A549 (cell line): ENCODE measurements around the gene SOX8. TPM values are rescaled to one million over a fixed set of nuclear protein-coding genes. Genes with fewer than 3 reads are reported as not detected.

Experiments
- ATAC-seq, 2 experiments: fragments of 200-7000 bp in 1 of 2; fragments of >200 bp in 1 of 2; cut with Nextera tagmentation in 1 of 2; cut with Tn5 transposase in 1 of 2; 3 replicates each; pipeline versions ENCODE4 v1.8.0 to v1.9.1; 2018 to 2020; ENCODE audit warnings: mild to moderate bottlenecking in 1 of 2, moderate library complexity in 1 of 2
- CTCF ChIA-PET: fragments of 300-600 bp; sonication (Branson Sonifier 250); formaldehyde crosslinking; extraction: SDS; loops from one replicate; lab custom pipeline; 2021; ENCODE audit warnings: antibody characterized with exemption, inconsistent platforms; lab: Yijun Ruan, JAX
- POLR2A ChIA-PET: fragments of 350-600 bp; formaldehyde crosslinking; extraction: SDS; loops from one replicate; lab custom pipeline; 2021; ENCODE audit warnings: antibody characterized with exemption, inconsistent platforms; lab: Yijun Ruan, JAX
- DNase-seq, 2 experiments: peaks; one replicate each; pipeline versions ENCODE4 v3.0.0 to v3.0.0-alpha.2; 2011 to 2016; ENCODE audit warnings: low read depth in 1 of 2, low spot score in 1 of 2
- FAIRE-seq: peaks from 2 replicates; lab custom pipeline; 2011; peaks lifted over from hg19 to GRCh38; lab: Jason Lieb, UNC
- H3K27ac ChIP-seq, 2 experiments: fragments of >200 bp; sonication (Bioruptor Twin); formaldehyde crosslinking; 3 replicates each; pipeline ENCODE4 v1.5.1; 2016 to 2017
- H3K4me1 ChIP-seq: fragments of >200 bp; sonication (Bioruptor Twin); formaldehyde crosslinking; 3 replicates; pipeline ENCODE4 v1.6.1; 2016
- H3K4me2 ChIP-seq: fragments of >200 bp; sonication (Bioruptor Twin); formaldehyde crosslinking; 3 replicates; pipeline ENCODE4 v1.6.1; 2016
- H3K4me3 ChIP-seq: fragments of >200 bp; sonication (Bioruptor Twin); formaldehyde crosslinking; 3 replicates; pipeline ENCODE4 v1.5.1; 2016
- H3K9me3 ChIP-seq: fragments of >200 bp; sonication (Bioruptor Twin); formaldehyde crosslinking; 3 replicates; pipeline ENCODE4 v1.6.1; 2016
- BHLHE40 ChIP-seq: IDR thresholded peaks from 2 replicates; pipeline ENCODE4 v1.6.1; 2012; ENCODE audit warnings: low read depth, low read length, inconsistent platforms
- FOXS1 ChIP-seq: fragments of 250-450 bp; sonication (Bioruptor Pico); IDR thresholded peaks from 2 replicates; pipeline ENCODE4 v1.5.0; 2020; ENCODE audit warnings: mild to moderate bottlenecking, moderate library complexity
- GATA3 ChIP-seq: IDR thresholded peaks from 2 replicates; pipeline ENCODE4 v1.6.1; 2012; ENCODE audit warnings: borderline replicate concordance
- HDAC2 ChIP-seq: fragments of 200-600 bp; sonication (generic); IDR thresholded peaks from 2 replicates; pipeline ENCODE4 v1.6.1; 2016
- HEYL ChIP-seq: fragments of 250-450 bp; sonication (Bioruptor Pico); IDR thresholded peaks from 2 replicates; pipeline ENCODE4 v1.8.0; 2021; ENCODE audit warnings: mild to moderate bottlenecking, moderate library complexity
- HMGXB4 ChIP-seq: fragments of 250-450 bp; sonication (Bioruptor Pico); IDR thresholded peaks from 2 replicates; pipeline ENCODE4 v1.5.0; 2021; ENCODE audit warnings: mild to moderate bottlenecking, moderate library complexity, borderline replicate concordance
- HOXA7 ChIP-seq: fragments of 250-450 bp; sonication (Bioruptor Pico); IDR thresholded peaks from 2 replicates; pipeline ENCODE4 v1.5.0; 2020; ENCODE audit warnings: mild to moderate bottlenecking, moderate library complexity
- HOXB13 ChIP-seq: fragments of 250-450 bp; sonication (Bioruptor Pico); IDR thresholded peaks from 2 replicates; pipeline ENCODE4 v1.5.0; 2020; ENCODE audit warnings: low read depth, mild to moderate bottlenecking, moderate library complexity
- HOXB5 ChIP-seq: fragments of 250-450 bp; sonication (Bioruptor Pico); IDR thresholded peaks from 2 replicates; pipeline ENCODE4 v1.5.0; 2020; ENCODE audit warnings: mild to moderate bottlenecking, moderate library complexity
- JUNB ChIP-seq: fragments of >200 bp; sonication (Bioruptor Twin); formaldehyde crosslinking; IDR thresholded peaks from 2 replicates; pipeline ENCODE4 v1.6.1; 2016
- MAFK ChIP-seq: fragments of 450-650 bp; IDR thresholded peaks from 2 replicates; pipeline ENCODE4 v1.6.1; 2014; ENCODE audit not compliant: partially characterized antibody
- MYC ChIP-seq: IDR thresholded peaks from 2 replicates; pipeline ENCODE4 v1.6.1; 2012; ENCODE audit warnings: mild to moderate bottlenecking, inconsistent platforms, low read length, improper control_type of control experiment, borderline replicate concordance
- NR3C1 ChIP-seq: fragments of >200 bp; sonication (Bioruptor Twin); formaldehyde crosslinking; IDR thresholded peaks from 3 replicates; pipeline ENCODE4 v1.6.1; 2017
- PHF8 ChIP-seq: fragments of 200-600 bp; sonication (generic); IDR thresholded peaks from 2 replicates; pipeline ENCODE4 v1.6.1; 2016; ENCODE audit warnings: low read depth, mild to moderate bottlenecking, antibody characterized with exemption, moderate library complexity, borderline replicate concordance
- RFX5 ChIP-seq: fragments of 450-650 bp; IDR thresholded peaks from 2 replicates; pipeline ENCODE4 v1.7.1; 2014; ENCODE audit warnings: antibody characterized with exemption, mild to moderate bottlenecking, moderate library complexity
- SMC3 ChIP-seq: fragments of >200 bp; sonication (Bioruptor Twin); formaldehyde crosslinking; IDR thresholded peaks from 3 replicates; pipeline ENCODE4 v1.6.1; 2018; ENCODE audit warnings: inconsistent platforms
- USF2 ChIP-seq: fragments of 450-650 bp; IDR thresholded peaks from 2 replicates; pipeline ENCODE4 v1.6.1; 2014; ENCODE audit warnings: antibody characterized with exemption
- ZSCAN20 ChIP-seq: fragments of 250-450 bp; sonication (Bioruptor Pico); IDR thresholded peaks from 2 replicates; pipeline ENCODE4 v1.8.0; 2022; ENCODE audit warnings: mild to moderate bottlenecking, moderate library complexity
- WGBS: methylation state at CpG from one replicate; pipeline ENCODE4 v1.1.6; 2017; ENCODE audit errors: missing lambda C conversion rate; 5-methylcytosine and 5-hydroxymethylcytosine counted together
- polyA plus RNA-seq, 4 experiments: library from polyadenylated mRNA; depleted of rRNA in 3 of 4; stranded (reverse); fragments of >200 nt; fragmentation: RNase III in 1 of 4; extraction: RNeasy Plus Mini Kit Qiagen cat#74134 plus additional on column Dnase treatment in 1 of 4; gene quantifications; 2 replicates in 3 of 4; 3 replicates in 1 of 4; pipeline ENCODE4 v1.2.3, GENCODE V29; 2011 to 2017
- TF ChIP-seq, protein P1 (sequence below): fragments of >200 bp; sonication (Bioruptor Twin); formaldehyde crosslinking; IDR thresholded peaks from 2 replicates; pipeline ENCODE4 v1.6.1; 2016

The SOX8 gene
- polyA plus RNA-seq, 2 of the 4 experiments (the other 2 are of a cell fraction) = 0.06 to 0.22 TPM

GRCh38 chr16:995087-995486, 13.5 kb downstream of the SOX8 start:
- CTCF ChIA-PET = interaction anchor here (0.8 to 7.4 kb wide), 4 partner anchors 9 to 62 kb away, joined by 3 to 37 read pairs (median 7); partner anchors contain the start of gene SOX8

GRCh38 chr16:995783-996182, 14.2 kb downstream of the SOX8 start:
- H3K4me1 ChIP-seq = peaks cover 12% of the 10 kb centered on the region
- no peak overlapping the region for H3K27ac ChIP-seq
- CTCF ChIA-PET = interaction anchor here (0.7 to 7.4 kb wide), 5 partner anchors 12 to 198 kb away, joined by 3 to 37 read pairs (median 7); partner anchors contain the start of gene SOX8
- ATAC-seq (no peak), DNase-seq (no peak), FAIRE-seq (no peak)
- WGBS = 59% methylated on average over 3 of the region's 3 CpGs
- no peak overlapping the region for H3K4me3 ChIP-seq
- H3K4me2 ChIP-seq = no peak overlapping the region
- POLR2A ChIA-PET = no interaction called here
- H3K9me3 ChIP-seq = no peaks in the 10 kb centered on the region
- TF ChIP-seq HOXB5 (CRISPR knock-in tag) (no peak), USF2 (no peak), NR3C1 (no peak), HOXB13 (CRISPR knock-in tag) (no peak), HMGXB4 (CRISPR knock-in tag) (no peak), FOXS1 (CRISPR knock-in tag) (no peak), GATA3 (no peak), PHF8 (no peak), RFX5 (no peak), HOXA7 (CRISPR knock-in tag) (no peak), BHLHE40 (no peak)

More at GRCh38 chr16:995087-995486, 13.5 kb downstream of the SOX8 start:
- no peak overlapping the region for H3K4me3 ChIP-seq
- H3K27ac ChIP-seq = no peak overlapping the region
- ATAC-seq = no peak
- POLR2A ChIA-PET = no interaction called here
- no peak overlapping the region for H3K4me2 ChIP-seq
- TF ChIP-seq, protein P1, sequence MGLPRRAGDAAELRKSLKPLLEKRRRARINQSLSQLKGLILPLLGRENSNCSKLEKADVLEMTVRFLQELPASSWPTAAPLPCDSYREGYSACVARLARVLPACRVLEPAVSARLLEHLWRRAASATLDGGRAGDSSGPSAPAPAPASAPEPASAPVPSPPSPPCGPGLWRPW = no peak
- TF ChIP-seq HDAC2 = no peak
- no peak for TF ChIP-seq MYC
- no peak for TF ChIP-seq SMC3
- no peak for DNase-seq
- no peaks in the 10 kb centered on the region for H3K9me3 ChIP-seq
- FAIRE-seq = no peak
- H3K4me1 ChIP-seq = peaks cover 12% of the 10 kb centered on the region
- WGBS = 78% methylated on average over 3 of the region's 3 CpGs

GRCh38 chr16:996681-997080, 15.1 kb downstream of the SOX8 start:
- WGBS = 49% methylated on average over 6 of the region's 6 CpGs
- POLR2A ChIA-PET = interaction anchor here (1.7 kb wide), 1 partner anchor 27 kb away, joined by 4 read pairs; no protein-coding TSS in a partner anchor
- Histone ChIP-seq H3K4me1 (peaks cover 12% of the 10 kb centered on the region), H3K4me3 (no peak overlapping the region; the same call in 2 of the 3 replicates), H3K27ac (peak overlapping the region; percentile 64 to 80; a peak in 4 of 6 replicates), H3K9me3 (no peaks in the 10 kb centered on the region; the same call in 2 of the 3 replicates), H3K4me2 (peak overlapping the region; percentile 85)
- no peak for DNase-seq
- FAIRE-seq = no peak
- CTCF ChIA-PET = interaction anchor here (0.7 to 7.4 kb wide), 5 partner anchors 11 to 197 kb away, joined by 3 to 37 read pairs (median 7); partner anchors contain the start of gene SOX8
- no peak for TF ChIP-seq PHF8
- TF ChIP-seq HEYL = no peak
- TF ChIP-seq HOXA7 (CRISPR knock-in tag) = no peak
- no peak for TF ChIP-seq JUNB
- no peak for TF ChIP-seq SMC3
- TF ChIP-seq ZSCAN20 (CRISPR knock-in tag) = no peak
- no peak for TF ChIP-seq MAFK
- no peak for TF ChIP-seq HMGXB4 (CRISPR knock-in tag)
- TF ChIP-seq FOXS1 (CRISPR knock-in tag) = no peak
- no peak for ATAC-seq
